Activated CD8-positive, alpha-beta memory T cell treated with anti-CD3 and anti-CD28 coated beads for 48 hours (primary cell): Measurements from ENCODE around the gene PDRG1.
A peak's percentile ranks its signal among the peaks of the same experiment; 100 is the strongest.
"Not testable (repeated sequence)": the region's sequence is repeated elsewhere in the genome, so short reads cannot be mapped to it uniquely, and the experiment has no call there.

Experiments
- DNase-seq, 3 experiments: peaks; one replicate each; pipeline ENCODE4 v3.0.0-alpha.2; 2020; ENCODE audit warnings: low read depth in 2 of 3, low spot score in 2 of 3

The PDRG1 gene

DNA sequence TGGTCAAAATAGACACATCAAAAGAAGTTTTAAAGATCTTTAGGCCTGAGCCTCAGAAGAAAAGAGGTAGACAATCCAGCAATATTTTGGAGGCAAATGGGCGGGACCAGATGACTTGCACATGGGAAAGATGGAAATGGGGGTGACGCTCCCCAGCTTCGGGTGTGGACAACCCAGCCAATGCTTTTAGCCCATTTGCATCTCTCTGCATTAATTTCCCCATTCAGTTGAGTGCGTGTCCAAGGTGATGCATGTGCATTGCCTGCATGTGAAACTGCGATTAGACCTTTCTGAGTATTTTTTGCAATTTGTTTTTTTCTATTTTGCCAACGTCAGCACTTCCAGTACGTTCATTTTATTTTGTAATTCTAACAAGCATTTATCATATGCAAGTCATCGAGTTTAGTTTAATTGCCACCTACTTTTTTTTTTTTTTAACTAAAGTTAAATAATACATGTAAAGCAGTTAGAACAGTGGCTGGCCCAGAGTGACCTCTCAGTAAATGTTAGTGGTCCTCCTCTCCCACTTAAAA lies 24.2 kb downstream of the PDRG1 start:
- DNase-seq, result no peak

DNA sequence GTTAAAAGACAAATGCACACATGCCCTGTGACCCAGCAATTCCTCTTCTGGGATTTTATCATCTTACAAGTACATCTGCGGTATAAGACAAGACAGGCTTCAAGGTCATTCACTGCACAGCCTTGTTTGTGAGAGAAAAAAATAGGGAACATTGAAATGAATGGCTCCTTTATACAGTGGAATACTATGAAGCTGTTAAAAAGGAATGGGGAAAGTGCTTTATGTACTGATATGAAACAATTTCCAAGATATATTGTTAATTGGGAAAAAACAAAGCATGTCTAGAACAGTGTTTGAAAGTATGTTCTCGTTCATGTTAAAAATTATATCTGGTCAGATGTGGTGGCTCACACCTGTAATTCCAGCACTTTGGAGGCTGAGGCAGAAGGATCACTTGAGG lies 25.4 kb downstream of the PDRG1 start:
- DNase-seq, result no peak

DNA sequence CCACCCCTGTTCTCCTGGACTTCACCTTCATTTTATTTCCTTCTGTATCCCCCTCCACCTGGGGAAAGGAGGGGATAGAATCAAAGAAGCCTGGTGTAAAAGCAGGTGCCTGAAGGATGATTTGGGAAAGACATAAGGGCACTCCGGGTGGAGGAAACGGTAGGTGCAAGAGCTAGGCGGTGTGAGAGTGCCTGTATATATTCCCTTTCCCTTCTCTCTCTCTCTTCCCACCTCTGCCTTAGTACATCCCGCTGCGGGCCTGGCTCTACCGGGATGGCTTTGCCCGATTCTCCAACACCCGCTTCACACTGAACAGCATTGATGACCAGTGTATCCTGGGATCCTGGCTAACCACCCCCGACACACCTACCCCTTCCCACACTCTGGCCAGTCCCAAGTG lies 26.2 kb downstream of the PDRG1 start:
- no peak for DNase-seq

DNA sequence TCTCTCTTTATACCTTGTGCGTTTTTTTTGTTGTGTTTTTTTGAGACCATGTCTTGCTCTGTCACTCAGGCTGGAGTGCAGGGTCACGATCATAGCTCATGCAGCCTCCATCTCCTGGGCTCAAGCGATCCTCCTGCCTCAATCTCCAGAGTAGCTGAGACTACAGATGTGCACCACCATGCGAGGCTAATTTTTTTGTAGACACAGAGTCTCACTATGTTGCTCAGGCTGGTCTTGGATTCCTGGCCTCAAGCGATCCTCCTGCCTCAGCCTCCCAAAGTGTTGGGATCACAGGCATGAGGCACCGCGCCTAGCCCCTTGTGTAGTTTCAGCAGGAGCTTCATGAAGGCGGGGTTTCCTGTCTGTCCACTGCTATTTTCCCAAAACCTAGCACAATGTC lies 27.3 kb downstream of the PDRG1 start:
- DNase-seq, result no peak

GRCh38 chr20:31923388-31924331 lies 28.2 kb downstream of the PDRG1 start:
- DNase-seq, result peak in 1 of 3 experiments; percentile 12

DNA sequence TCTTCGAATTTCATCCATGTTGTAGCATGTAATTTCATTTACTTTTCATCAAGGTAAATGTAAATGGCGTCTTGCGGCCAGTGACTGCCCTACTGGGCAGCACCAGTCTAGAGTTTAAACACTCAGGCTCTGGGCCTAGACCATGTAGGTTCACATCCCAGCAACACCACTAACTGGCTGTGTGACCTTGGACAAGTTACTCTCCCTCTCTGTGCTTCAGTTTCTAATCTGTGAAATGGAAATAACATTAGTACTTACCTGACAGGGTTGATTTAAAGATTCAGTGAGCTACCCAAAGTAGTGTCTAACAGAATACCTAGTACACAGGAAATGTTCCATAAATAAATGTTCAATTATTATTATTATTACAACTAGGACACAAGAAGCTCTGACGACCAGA lies 29.3 kb downstream of the PDRG1 start:
- no peak for DNase-seq

- no peak for DNase-seq
These were observed 29.7 kb downstream of the PDRG1 start for GRCh38 chr20:31922181-31922580.

- DNase-seq, result not testable (repeated sequence)
These were observed 30.4 kb downstream of the PDRG1 start for GRCh38 chr20:31921480-31921879.

GRCh38 chr20:31920275-31920855 lies 31.5 kb downstream of the PDRG1 start:
- DNase-seq, result no peak

- no peak for DNase-seq
These were observed 32.3 kb downstream of the PDRG1 start for GRCh38 chr20:31919410-31920155.

DNA sequence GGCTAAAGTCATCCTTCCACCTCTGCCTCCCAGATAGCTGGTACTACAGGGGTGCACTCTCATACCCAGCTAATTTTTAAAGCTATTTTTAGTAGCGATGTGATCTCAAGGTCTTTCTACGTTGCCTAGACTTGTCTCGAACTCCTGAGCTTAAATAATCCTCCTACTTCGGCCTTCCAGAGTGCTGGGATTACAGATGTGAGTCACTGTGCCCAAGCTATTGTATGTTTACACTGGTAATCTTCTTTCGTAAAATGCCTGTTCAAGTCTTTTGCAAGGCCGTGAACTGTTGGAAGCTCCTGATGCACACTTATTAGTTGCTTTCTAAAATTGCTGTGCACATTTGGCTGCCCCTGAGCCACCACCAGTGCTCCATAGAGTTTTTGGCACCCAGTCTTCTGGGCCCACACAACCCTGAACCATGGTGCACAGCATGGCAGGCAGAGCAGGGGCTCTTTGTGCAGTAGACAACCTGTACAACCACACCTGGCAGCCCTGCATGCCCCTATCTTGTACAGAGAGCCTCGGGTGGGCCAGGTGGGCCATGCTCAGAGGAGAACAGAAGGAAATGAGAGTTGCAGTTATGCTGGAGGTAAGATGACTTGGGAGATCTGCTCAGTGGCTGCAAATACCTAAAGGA lies 33.3 kb downstream of the PDRG1 start:
- DNase-seq, result no peak

DNA sequence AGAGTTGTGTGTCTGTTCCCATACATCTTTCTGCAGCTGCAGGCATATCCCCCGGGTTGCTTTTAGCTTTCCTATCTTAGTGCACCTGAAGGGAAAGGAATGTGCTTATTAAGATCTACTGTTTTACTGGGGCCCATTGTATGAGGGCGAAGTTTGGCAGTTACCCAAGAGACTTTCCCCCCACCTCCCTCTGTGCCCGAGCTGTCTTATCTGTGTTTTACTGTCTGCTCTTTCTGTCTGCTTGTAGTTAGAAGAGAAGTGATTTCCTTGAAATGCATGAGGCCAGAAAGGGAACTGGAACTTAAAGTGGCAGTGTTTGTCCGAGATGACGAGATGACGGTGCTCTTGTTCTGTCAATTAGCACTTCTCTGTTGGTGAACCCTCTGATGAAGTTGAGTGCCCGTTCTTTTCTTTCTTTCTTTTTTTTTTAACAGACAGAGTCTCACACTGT lies 33.9 kb downstream of the PDRG1 start:
- DNase-seq, result not testable (repeated sequence)

GRCh38 chr20:31916708-31917107 lies 35.1 kb downstream of the PDRG1 start:
- no peak for DNase-seq

GRCh38 chr20:31915491-31916280 lies 36.2 kb downstream of the PDRG1 start:
- no peak for DNase-seq

GRCh38 chr20:31914170-31914569 lies 37.7 kb downstream of the PDRG1 start:
- DNase-seq, result no peak

GRCh38 chr20:31913431-31914157 lies 38.3 kb downstream of the PDRG1 start:
- no peak for DNase-seq

GRCh38 chr20:31910071-31910803 lies 41.6 kb downstream of the PDRG1 start:
- no peak for DNase-seq

DNA sequence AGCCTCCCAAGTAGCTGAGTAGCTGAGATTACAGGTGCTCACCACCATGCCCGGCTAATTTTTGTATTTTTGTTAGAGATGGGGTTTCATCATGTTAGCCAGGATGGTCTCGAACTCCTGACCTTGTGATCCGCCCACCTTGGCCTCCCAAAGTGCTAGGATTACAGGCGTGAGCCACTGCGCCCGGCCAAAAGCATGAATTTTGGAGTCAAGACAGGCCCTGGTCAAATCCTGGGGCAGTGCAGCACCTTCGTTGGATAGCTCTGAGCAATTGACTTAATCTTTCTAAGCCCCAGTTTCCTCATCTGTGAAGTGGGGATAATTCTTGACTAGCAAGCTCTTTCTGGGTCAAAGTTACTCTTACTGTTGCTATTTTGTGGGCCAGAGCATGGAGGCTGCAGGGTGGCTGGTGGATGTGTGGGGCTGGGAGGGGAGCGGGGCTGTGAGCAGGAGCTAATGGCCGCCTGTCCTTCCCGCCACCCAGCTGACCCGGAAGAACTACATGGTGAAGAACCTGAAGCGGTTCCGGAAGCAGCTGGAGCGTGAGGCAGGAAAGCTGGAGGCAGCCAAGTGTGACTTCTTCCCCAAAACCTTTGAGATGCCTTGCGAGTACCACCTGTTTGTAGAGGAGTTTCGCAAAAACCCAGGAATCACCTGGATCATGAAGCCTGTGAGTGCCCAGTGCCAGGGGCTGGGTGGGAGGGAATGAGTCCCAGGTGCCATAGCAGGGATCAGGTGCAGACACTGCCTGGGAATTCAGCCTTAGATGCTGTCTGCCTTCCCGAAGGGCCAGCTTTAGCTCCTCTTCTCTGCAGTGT lies 42.4 kb downstream of the PDRG1 start:
- no peak for DNase-seq
